WTC11 (cell line): Measurements from ENCODE around the gene LHFPL2. TPM values are rescaled to one million over a fixed set of nuclear protein-coding genes. Genes with fewer than 3 reads are reported as not detected.

Experiments
- ATAC-seq: fragments of 200-7000 bp; cut with Tn5 transposase; 2 replicates; pipeline ENCODE4 v1.10.0; 2021; ENCODE audit warnings: mild to moderate bottlenecking, moderate library complexity
- CTCF ChIA-PET: fragments of 300-600 bp; sonication (Branson Sonifier 250); formaldehyde crosslinking; loops from one replicate; lab custom pipeline; 2021; ENCODE audit warnings: antibody characterized with exemption; lab: Charles Lee
- POLR2A ChIA-PET: fragments of 350-600 bp; sonication (Branson Sonifier 250); formaldehyde crosslinking; loops from one replicate; lab custom pipeline; 2021; ENCODE audit warnings: antibody characterized with exemption; lab: Charles Lee
- DNase-seq: peaks from one replicate; pipeline ENCODE4 v3.0.0; 2021; ENCODE audit warnings: low spot score
- H3K27ac Mint-ChIP-seq: 2 replicates; pipeline ENCODE4 v1.8.0; 2021; ENCODE audit warnings: mixed read lengths
- H3K27me3 Mint-ChIP-seq: 2 replicates; pipeline ENCODE4 v1.8.0; 2021; ENCODE audit warnings: low read depth, mild to moderate bottlenecking, moderate library complexity, mixed read lengths
- H3K36me3 Mint-ChIP-seq: 2 replicates; pipeline ENCODE4 v1.8.0; 2021; ENCODE audit warnings: mixed read lengths
- H3K4me1 Mint-ChIP-seq: 2 replicates; pipeline ENCODE4 v1.8.0; 2022; ENCODE audit warnings: mixed read lengths
- H3K4me3 Mint-ChIP-seq: 2 replicates; pipeline ENCODE4 v1.8.0; 2021; ENCODE audit warnings: mild to moderate bottlenecking, moderate library complexity, mixed read lengths
- H3K9me3 Mint-ChIP-seq: 2 replicates; pipeline ENCODE4 v1.8.0; 2021; ENCODE audit warnings: mixed read lengths
- CREB1 ChIP-seq: sonication (generic); formaldehyde crosslinking; IDR thresholded peaks from 2 replicates; pipeline ENCODE4 v1.8.0; 2023; ENCODE audit warnings: mild to moderate bottlenecking, missing genetic modification reagents
- CTCF ChIP-seq: fragments of 200-600 bp; IDR thresholded peaks from 2 replicates; pipeline ENCODE4 v1.8.0; 2022; ENCODE audit warnings: antibody characterized with exemption
- ELF4 ChIP-seq: sonication (generic); formaldehyde crosslinking; IDR thresholded peaks from 2 replicates; pipeline ENCODE4 v1.8.1; 2022; ENCODE audit warnings: low read depth, mild to moderate bottlenecking, moderate library complexity, missing genetic modification reagents
- NFYB ChIP-seq: sonication (generic); formaldehyde crosslinking; conservative IDR thresholded peaks from 2 replicates; pipeline ENCODE4 v1.8.0; 2022; ENCODE audit warnings: low read depth, missing genetic modification reagents
- STAT6 ChIP-seq: sonication (generic); formaldehyde crosslinking; conservative IDR thresholded peaks from 2 replicates; pipeline ENCODE4 v1.8.1; 2023; ENCODE audit warnings: mild to moderate bottlenecking, low read depth, missing genetic modification reagents, moderate library complexity
- ZNF232 ChIP-seq: sonication (generic); formaldehyde crosslinking; IDR thresholded peaks from 2 replicates; pipeline ENCODE4 v1.8.0; 2022; ENCODE audit warnings: mild to moderate bottlenecking, missing genetic modification reagents
- total RNA-seq: library from RNA; stranded (reverse); gene quantifications from 3 replicates; pipeline ENCODE4 v1.2.3, GENCODE V29; 2021
- TF ChIP-seq, protein P1 (sequence below): sonication (generic); formaldehyde crosslinking; IDR thresholded peaks from 2 replicates; pipeline ENCODE4 v1.8.0; 2023; ENCODE audit warnings: mild to moderate bottlenecking, missing genetic modification reagents
- TF ChIP-seq, protein P2 (sequence below): sonication (generic); formaldehyde crosslinking; IDR thresholded peaks from 2 replicates; pipeline ENCODE4 v1.8.1; 2023; ENCODE audit warnings: mild to moderate bottlenecking, missing genetic modification reagents, borderline replicate concordance
- TF ChIP-seq, protein P3 (sequence below): sonication (generic); formaldehyde crosslinking; IDR thresholded peaks from 2 replicates; pipeline ENCODE4 v1.8.1; 2022; ENCODE audit warnings: missing genetic modification reagents, borderline replicate concordance

LHFPL2 gene
- total RNA-seq, 1 experiment from 2014 or later, result 40.6 TPM

DNA sequence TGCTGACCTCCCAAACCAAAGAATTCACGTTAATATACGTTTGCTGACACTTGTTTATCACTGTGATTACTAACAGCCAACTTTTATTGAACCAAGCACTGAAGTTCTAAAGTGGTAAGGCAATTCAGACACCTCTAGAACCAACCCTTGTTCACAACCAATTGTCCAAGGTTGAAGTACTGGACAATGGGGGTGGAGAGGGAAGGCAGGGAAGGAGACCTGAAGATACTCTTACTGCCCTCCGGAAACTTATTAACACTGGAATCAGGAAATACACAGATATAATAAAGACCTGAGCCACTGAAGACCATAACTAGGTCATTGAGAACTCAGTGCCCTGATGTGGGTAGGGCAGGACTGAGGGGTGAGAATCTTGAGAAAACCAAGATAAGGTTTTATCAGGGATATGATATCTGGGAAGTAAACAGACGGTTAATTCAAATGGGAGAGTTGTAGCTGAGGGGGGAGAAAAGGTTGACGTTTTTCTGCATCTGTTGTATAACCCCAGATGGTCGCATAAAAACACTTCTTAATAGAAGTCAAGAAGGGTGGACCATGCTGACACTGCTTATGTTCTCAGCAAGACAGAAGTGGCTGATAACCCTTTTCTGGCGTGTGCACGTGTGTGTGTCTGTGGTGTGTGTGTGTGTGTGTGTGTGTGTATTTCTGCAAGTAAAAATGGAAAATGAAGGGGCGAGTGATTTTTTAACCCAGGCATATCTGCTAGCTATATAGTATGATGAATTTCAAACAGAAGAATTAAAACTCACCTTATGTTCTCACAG lies 125.9 kb downstream of the LHFPL2 start:
- ChIA-PET CTCF (interaction anchor here (2.0 kb wide), 1 partner anchor 11 kb away, joined by 8 read pairs; no protein-coding TSS in a partner anchor), POLR2A (no interaction called here)
- no peaks in the 10 kb centered on the region for H3K36me3 Mint-ChIP-seq
- no peaks in the 10 kb centered on the region for H3K27me3 Mint-ChIP-seq
- ATAC-seq (no peak), DNase-seq (no peak)
- H3K4me3 Mint-ChIP-seq, result no peak overlapping the region
- H3K4me1 Mint-ChIP-seq, result peaks cover 36% of the 10 kb centered on the region
- TF ChIP-seq NFYB (CRISPR knock-in tag), result no peak
- TF ChIP-seq, all 79 proteins: peak for 0
- Mint-ChIP-seq H3K27ac (no peak overlapping the region), H3K9me3 (no peaks in the 10 kb centered on the region)

DNA sequence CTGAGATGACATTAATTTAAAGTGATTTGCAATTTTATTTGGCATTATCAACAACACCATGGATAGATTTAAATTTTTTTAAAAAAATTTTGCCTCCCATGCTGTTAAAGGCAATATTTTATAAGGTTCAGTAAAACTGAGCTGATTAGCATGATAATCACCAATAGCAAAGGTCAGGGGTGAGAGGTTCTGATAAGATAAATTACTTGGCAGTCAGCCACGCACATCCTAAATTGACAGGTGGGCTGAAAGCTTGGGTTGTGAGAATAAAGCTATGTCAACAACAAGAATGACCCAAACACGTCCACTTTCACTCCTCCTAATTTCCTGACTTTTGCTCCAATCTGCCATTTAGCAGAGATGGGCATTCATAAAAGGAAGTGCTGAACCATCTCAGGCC lies 127.1 kb downstream of the LHFPL2 start:
- Mint-ChIP-seq H3K27ac (no peak overlapping the region), H3K4me1 (peaks cover 30% of the 10 kb centered on the region), H3K27me3 (no peaks in the 10 kb centered on the region), H3K4me3 (no peak overlapping the region), H3K36me3 (no peaks in the 10 kb centered on the region), H3K9me3 (no peaks in the 10 kb centered on the region)
- no peak for TF ChIP-seq ELF4 (CRISPR knock-in tag)
- TF ChIP-seq, protein P1, sequence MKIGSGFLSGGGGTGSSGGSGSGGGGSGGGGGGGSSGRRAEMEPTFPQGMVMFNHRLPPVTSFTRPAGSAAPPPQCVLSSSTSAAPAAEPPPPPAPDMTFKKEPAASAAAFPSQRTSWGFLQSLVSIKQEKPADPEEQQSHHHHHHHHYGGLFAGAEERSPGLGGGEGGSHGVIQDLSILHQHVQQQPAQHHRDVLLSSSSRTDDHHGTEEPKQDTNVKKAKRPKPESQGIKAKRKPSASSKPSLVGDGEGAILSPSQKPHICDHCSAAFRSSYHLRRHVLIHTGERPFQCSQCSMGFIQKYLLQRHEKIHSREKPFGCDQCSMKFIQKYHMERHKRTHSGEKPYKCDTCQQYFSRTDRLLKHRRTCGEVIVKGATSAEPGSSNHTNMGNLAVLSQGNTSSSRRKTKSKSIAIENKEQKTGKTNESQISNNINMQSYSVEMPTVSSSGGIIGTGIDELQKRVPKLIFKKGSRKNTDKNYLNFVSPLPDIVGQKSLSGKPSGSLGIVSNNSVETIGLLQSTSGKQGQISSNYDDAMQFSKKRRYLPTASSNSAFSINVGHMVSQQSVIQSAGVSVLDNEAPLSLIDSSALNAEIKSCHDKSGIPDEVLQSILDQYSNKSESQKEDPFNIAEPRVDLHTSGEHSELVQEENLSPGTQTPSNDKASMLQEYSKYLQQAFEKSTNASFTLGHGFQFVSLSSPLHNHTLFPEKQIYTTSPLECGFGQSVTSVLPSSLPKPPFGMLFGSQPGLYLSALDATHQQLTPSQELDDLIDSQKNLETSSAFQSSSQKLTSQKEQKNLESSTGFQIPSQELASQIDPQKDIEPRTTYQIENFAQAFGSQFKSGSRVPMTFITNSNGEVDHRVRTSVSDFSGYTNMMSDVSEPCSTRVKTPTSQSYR, result no peak
- TF ChIP-seq STAT6 (CRISPR knock-in tag), result no peak
- no peak for TF ChIP-seq ZNF232
- TF ChIP-seq, protein P2, sequence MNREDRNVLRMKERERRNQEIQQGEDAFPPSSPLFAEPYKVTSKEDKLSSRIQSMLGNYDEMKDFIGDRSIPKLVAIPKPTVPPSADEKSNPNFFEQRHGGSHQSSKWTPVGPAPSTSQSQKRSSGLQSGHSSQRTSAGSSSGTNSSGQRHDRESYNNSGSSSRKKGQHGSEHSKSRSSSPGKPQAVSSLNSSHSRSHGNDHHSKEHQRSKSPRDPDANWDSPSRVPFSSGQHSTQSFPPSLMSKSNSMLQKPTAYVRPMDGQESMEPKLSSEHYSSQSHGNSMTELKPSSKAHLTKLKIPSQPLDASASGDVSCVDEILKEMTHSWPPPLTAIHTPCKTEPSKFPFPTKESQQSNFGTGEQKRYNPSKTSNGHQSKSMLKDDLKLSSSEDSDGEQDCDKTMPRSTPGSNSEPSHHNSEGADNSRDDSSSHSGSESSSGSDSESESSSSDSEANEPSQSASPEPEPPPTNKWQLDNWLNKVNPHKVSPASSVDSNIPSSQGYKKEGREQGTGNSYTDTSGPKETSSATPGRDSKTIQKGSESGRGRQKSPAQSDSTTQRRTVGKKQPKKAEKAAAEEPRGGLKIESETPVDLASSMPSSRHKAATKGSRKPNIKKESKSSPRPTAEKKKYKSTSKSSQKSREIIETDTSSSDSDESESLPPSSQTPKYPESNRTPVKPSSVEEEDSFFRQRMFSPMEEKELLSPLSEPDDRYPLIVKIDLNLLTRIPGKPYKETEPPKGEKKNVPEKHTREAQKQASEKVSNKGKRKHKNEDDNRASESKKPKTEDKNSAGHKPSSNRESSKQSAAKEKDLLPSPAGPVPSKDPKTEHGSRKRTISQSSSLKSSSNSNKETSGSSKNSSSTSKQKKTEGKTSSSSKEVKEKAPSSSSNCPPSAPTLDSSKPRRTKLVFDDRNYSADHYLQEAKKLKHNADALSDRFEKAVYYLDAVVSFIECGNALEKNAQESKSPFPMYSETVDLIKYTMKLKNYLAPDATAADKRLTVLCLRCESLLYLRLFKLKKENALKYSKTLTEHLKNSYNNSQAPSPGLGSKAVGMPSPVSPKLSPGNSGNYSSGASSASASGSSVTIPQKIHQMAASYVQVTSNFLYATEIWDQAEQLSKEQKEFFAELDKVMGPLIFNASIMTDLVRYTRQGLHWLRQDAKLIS (CRISPR knock-in tag), result no peak
- TF ChIP-seq CREB1 (CRISPR knock-in tag), result no peak
- TF ChIP-seq CTCF, result no peak
- TF ChIP-seq, protein P3, sequence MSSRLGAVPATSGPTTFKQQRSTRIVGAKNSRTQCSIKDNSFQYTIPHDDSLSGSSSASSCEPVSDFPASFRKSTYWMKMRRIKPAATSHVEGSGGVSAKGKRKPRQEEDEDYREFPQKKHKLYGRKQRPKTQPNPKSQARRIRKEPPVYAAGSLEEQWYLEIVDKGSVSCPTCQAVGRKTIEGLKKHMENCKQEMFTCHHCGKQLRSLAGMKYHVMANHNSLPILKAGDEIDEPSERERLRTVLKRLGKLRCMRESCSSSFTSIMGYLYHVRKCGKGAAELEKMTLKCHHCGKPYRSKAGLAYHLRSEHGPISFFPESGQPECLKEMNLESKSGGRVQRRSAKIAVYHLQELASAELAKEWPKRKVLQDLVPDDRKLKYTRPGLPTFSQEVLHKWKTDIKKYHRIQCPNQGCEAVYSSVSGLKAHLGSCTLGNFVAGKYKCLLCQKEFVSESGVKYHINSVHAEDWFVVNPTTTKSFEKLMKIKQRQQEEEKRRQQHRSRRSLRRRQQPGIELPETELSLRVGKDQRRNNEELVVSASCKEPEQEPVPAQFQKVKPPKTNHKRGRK, result no peak
- ATAC-seq, result no peak
- ChIA-PET CTCF (interaction anchor here (0.6 to 2.0 kb wide), 2 partner anchors 12 to 150 kb away, joined by 3 to 8 read pairs; no protein-coding TSS in a partner anchor), POLR2A (interaction anchor here (0.5 kb wide), 1 partner anchor 770 kb away, joined by 4 read pairs; no protein-coding TSS in a partner anchor)
- no peak for DNase-seq
